ENCODE results near the gene ITPKB.
"Not testable (repeated sequence)": the region's sequence is repeated elsewhere in the genome, so short reads cannot be mapped to it uniquely, and the experiment has no call there.

ITPKB gene

DNA sequence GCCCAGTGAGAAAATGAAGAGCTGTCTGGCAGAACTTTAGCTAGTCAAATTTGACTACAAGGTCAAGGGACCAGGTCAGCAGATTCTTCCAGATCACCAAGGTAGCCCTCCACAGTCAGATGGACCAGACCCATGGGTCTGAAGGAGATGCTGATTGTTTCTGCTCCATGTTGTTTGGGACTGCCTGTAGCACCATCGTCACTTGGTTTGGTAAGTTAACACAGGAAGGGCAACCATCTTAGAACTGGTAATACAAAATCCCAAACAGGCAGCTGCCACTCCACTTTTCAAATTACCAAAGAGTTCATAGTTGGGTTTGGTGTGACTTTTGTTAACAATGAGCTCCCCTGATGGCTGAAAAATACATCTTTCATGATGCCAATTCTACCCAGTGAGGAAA is 9.0 kb downstream of the ITPKB start:
- DNase-seq = no peak

DNA sequence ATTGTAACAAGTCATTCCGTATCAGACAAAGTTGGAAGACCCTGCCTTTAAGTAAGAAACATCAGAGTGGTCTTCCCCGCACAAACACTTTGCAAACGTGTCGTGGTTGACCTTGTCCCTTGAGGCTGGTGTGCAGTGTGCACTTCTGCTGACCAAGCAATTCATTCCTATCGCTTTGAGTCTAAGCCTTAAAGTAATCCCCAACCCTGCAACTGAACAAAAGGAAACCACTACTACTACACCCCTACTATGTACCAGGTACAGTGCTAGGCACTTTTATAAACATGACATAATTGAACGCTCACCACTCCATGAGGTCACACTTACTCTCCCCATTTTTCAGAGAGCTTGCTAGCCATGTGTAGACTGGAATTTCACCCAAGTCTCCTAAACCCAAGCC is 10.6 kb downstream of the ITPKB start:
- no peak for DNase-seq

GRCh38 chr1:226725897-226726267 is 13.2 kb downstream of the ITPKB start:
- no peak for DNase-seq

GRCh38 chr1:226723657-226724532 is 15.2 kb downstream of the ITPKB start:
- peak; percentile 85 for DNase-seq

GRCh38 chr1:226722901-226723656 is 16.0 kb downstream of the ITPKB start:
- DNase-seq = no peak

DNA sequence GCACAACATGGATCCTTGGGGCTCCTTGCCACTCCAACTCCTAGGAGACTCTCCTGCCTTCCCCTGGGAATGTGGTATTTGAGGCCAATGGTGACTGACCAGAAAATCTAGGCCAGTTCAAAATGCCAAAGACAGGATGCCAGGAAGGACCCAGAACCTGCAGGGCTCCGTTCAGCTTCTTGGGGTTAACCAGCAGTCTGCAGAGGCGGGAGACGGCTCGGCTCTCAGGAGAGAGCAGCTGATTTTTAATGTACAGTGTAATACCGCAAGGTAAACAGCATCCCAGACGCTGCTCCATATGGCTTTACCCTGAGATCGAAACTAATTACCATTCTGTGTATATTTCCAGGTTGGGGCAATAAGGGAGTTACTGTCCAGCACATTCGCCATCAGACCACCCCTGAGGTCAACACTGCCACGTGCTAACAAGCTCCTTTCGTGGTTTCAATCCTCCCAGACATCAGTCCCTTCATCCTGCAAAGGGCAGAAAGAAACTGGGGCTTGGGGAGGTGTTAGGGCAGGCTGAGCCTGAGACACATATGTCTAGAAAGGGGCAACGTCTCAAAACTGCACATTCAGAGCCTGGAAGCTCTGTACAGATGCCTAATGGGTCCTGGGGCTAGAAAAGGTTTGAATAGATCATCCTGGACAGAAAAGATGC is 16.7 kb downstream of the ITPKB start:
- peak; percentile 67 for DNase-seq

DNA sequence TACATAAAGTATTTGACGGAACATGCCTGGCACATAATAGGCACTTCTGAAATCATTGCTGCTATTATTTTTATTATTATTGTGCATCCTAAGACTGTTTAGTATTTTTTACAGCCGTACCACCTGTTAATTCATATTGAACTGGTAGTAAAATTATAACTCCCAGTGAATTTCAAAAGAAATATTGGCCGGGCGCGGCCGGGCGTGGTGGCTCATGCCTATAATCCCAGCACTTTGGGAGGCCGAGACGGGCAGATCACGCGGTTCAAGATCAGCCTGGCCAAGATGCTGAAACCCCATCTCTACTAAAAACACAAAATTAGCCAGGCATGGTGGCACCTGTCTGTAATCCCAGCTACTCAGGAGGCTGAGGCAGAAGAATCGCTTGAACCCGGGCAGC is 18.5 kb downstream of the ITPKB start:
- DNase-seq = not testable (repeated sequence)

GRCh38 chr1:226719596-226720387 is 19.3 kb downstream of the ITPKB start:
- no peak for DNase-seq

GRCh38 chr1:226717256-226717909 is 21.7 kb downstream of the ITPKB start:
- no peak for DNase-seq

DNA sequence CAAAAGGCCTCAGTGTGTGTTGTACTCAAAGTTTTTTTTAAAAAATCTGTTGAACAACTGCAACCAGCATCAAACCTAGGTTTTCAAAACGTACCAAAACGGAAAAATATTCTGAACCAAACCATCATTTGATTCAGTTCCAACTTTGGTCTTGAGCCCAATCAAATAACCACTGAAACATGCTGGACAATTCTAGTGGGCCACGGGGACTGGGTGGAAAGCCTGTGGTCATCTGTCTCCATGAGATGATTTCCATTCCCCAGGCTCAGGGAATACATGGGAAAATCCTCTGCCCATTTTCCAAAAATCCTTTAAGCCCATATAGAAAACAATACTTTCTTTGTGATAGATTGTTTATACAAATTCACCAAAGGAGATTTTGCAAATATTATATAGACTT is 22.5 kb downstream of the ITPKB start:
- DNase-seq = no peak

DNA sequence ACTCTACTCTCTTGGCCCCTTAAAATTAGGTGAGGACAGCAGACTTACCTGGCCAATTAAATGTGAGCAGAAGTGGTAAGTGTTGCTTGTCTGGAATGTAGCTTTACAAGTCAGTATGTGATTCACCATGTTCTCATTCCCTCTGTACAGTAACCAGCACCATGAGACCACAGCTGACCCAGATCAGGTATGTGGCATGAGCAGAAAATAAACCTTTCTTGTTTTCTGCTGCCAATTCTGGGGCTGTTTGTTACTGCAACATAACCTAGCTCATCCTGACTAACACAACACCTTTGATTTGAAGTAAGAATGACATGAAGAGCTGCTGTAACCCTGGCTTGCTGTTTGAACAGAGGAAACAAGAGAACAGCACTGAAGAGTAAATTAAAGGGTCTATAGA is 24.9 kb downstream of the ITPKB start:
- DNase-seq = no peak

DNA sequence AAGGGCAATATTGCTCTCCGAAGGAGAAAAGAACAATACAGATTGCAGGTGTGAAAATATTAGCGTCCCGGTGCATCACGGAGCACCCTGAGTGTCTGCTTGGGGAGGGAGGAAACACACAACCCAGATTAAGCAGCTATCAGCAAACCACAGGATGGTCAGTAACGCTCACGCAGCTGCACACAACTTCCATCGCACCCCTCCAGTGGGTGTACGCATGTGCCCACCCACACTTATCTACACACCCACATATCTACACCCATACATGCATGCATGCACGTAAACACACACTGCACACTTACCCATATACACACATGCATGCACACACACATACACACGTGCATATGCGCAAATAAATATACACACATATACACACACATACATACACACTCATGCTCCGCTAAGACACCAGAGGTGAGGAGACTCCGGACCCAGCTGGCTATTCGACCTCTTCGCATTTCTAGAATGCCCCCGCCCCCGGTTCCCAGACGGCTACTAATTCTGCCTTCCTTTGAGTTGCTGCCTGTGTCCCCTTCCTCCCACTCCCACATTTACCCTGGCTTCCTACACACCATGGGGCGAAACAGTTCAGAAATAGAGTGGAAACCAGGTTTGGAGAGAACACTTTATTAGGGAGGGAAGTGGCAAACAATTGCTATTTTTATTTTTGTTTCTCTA is 26.2 kb downstream of the ITPKB start:
- no peak for DNase-seq

GRCh38 chr1:226711976-226712741 is 26.9 kb downstream of the ITPKB start:
- no peak for DNase-seq

- no peak for DNase-seq
Measured at GRCh38 chr1:226710501-226710900, 28.6 kb downstream of the ITPKB start.

DNA sequence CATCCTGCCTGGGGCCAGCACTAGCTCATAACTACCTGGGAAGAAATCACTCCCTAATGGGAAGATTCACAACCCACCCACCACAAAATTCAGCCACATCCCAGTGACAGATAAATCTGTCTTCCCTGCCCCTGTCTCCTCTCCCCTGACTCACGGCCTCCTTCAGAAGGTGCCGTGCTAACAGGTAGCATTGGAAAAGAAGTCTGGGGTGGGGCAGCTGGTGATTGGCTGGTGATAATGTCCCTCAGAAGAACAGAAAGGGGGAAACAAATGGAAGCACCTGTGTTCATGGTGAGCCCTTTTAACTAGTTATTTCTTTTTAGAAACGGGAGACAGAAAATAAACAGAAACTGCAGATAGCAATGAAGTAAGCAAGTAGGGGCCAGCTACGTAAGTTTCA is 29.1 kb downstream of the ITPKB start:
- no peak for DNase-seq

DNA sequence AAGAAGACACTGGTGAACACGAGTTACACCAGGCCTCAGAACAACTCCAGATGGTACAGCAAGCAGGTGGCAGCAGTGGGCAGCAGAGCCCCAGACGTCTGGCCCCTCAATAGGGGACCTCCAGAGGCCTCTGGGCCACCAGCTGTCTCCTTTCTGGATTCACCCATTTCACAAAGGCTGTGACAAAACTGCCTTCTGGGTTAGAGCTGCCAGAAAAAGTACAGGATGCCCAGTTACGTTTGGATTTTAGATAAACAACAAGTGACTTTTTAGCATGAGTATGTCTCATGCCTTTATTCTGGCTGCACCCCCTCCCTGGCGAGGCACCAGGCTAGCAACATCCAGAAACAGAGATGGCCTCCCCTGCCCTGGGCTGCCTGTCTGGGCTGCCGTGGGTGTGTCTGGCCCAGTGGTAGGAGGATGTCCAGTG is 30.1 kb downstream of the ITPKB start:
- DNase-seq = no peak

- no peak for DNase-seq
Measured at GRCh38 chr1:226708342-226708780, 30.7 kb downstream of the ITPKB start.

DNA sequence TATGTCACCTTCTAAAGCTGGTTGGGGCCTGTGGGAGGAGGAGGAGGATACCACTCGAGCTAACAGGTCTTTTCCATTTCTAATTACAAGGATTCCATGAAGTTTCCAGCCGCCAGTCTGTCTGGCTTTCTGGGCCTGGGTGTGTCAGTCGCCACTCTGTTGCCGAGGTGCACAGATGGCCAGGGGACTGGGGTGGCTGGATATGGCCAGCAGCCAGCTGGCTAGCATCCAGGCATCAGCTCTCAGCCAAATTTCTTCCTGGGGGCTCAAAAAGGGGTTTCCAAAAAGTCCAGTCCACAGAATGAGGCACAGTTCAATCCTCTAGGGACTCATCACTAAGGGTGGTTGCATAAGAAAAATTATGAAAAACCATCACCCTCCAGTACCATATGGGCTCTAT is 32.4 kb downstream of the ITPKB start:
- DNase-seq = peak; percentile 83

GRCh38 chr1:226704169-226704937 is 34.7 kb downstream of the ITPKB start:
- DNase-seq = no peak

All from NCI-H2171 (cell line).